ENCODE results near the gene PREP. TPM values are rescaled to one million over a fixed set of nuclear protein-coding genes. Genes with fewer than 3 reads are reported as not detected.

PREP gene
- total and polyA plus RNA-seq, 7 experiments from 2014 or later: 22.2 to 51.1 (median 33.4) TPM

DNA sequence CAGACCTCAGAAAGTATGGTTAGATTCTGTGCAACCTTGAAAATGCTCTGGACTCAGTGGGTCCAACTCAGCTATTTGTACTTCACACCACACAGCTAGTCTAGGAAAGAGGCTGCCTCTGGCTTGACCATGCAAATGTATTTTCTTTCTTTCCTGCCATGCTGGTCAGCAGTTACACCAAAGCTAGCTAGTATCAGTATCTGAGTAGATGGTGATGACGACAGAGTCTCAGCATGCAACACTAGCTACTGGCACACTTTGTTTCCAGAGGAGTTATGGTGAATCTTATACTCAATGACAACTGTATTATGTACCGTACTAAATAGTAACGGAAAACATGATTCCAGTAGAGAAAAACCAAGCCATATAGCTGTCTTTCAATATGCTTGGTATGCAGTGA is 126.5 kb downstream of the PREP start:
- H3K4me3 Mint-ChIP-seq: no peak overlapping the region
- H3K36me3 Mint-ChIP-seq: peaks cover 19 to 58% (median 50%) of the 10 kb centered on the region in 5 donors
- POLR2A ChIA-PET: no interaction called here

DNA sequence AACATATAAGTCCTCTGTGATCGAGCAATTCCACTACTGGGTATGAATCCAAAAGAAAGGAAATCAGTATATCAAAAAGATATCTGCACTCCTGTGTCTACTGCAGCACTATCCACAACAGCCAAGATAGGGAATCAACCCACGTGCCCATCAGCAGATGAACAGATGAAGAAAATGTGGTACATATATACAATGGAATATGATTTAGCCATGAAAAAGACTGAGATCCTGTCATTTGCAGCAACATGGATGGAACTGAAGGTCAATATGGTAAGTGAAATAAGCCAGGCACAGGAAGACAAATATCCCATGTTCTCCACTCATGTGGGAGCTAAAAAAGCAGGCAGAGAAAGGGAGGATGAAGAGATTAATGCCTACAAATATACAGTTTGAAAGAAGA is 127.3 kb downstream of the PREP start:
- H3K4me3 Mint-ChIP-seq: no peak overlapping the region
- no peak overlapping the region for H3K27ac ChIP-seq (ENCODE audit: low read depth, low read length)
- H3K4me1 ChIP-seq (ENCODE audit: control insufficient read depth in 2 of 2, insufficient read depth in 2 of 2, low read length in 2 of 2): no peaks in the 10 kb centered on the region
- CTCF ChIA-PET: no interaction called here
- DNase-seq (no peak), ATAC-seq (no peak)
- H3K9me3 Mint-ChIP-seq: peaks cover 0 to 2% (median 0%) of the 10 kb centered on the region in 11 donors
- no peaks in the 10 kb centered on the region for H3K9me3 ChIP-seq (ENCODE audit: control insufficient read depth in 2 of 3, low read length in 3 of 3)
- POLR2A ChIA-PET: no interaction called here
- intact Hi-C loops (cut with micrococcal nuclease): no loop called here
- no peak overlapping the region for H3K27ac Mint-ChIP-seq
- peaks cover 0 to 8% (median 0%) of the 10 kb centered on the region in 7 donors for H3K4me1 Mint-ChIP-seq
- H3K4me3 ChIP-seq (ENCODE audit: low read length): no peak overlapping the region
- H3K36me3 ChIP-seq (ENCODE audit: control insufficient read depth in 2 of 3, insufficient read depth in 3 of 3, low read length in 3 of 3): peaks cover 0 to 43% (median 0%) of the 10 kb centered on the region in 3 experiments
- no peaks in the 10 kb centered on the region for H3K27me3 ChIP-seq (ENCODE audit: control insufficient read depth in 2 of 2, insufficient read depth in 2 of 2, low read length in 2 of 2)
- peaks cover 15 to 51% (median 42%) of the 10 kb centered on the region in 5 donors for H3K36me3 Mint-ChIP-seq
- no peaks in the 10 kb centered on the region for H3K27me3 Mint-ChIP-seq

More for the DNA sequence above, 126.5 kb downstream of the PREP start:
- Mint-ChIP-seq H3K27me3 (no peaks in the 10 kb centered on the region), H3K9me3 (peaks cover 0 to 2% (median 0%) of the 10 kb centered on the region in 11 donors), H3K27ac (no peak overlapping the region), H3K4me1 (peaks cover 0 to 8% (median 0%) of the 10 kb centered on the region in 7 donors)
- H3K27me3 ChIP-seq (ENCODE audit: control insufficient read depth in 2 of 2, insufficient read depth in 2 of 2, low read length in 2 of 2): no peaks in the 10 kb centered on the region
- no peak for DNase-seq
- CTCF ChIA-PET: no interaction called here
- H3K27ac ChIP-seq (ENCODE audit: low read depth, low read length): no peak overlapping the region
- intact Hi-C loops (cut with micrococcal nuclease): no loop called here
- peaks cover 0 to 51% (median 0%) of the 10 kb centered on the region in 3 experiments for H3K36me3 ChIP-seq (ENCODE audit: control insufficient read depth in 2 of 3, insufficient read depth in 3 of 3, low read length in 3 of 3)
- no peak overlapping the region for H3K4me3 ChIP-seq (ENCODE audit: low read length)
- H3K9me3 ChIP-seq (ENCODE audit: control insufficient read depth in 2 of 3, low read length in 3 of 3): no peaks in the 10 kb centered on the region
- H3K4me1 ChIP-seq (ENCODE audit: control insufficient read depth in 2 of 2, insufficient read depth in 2 of 2, low read length in 2 of 2): no peaks in the 10 kb centered on the region
- ATAC-seq: no peak

DNA sequence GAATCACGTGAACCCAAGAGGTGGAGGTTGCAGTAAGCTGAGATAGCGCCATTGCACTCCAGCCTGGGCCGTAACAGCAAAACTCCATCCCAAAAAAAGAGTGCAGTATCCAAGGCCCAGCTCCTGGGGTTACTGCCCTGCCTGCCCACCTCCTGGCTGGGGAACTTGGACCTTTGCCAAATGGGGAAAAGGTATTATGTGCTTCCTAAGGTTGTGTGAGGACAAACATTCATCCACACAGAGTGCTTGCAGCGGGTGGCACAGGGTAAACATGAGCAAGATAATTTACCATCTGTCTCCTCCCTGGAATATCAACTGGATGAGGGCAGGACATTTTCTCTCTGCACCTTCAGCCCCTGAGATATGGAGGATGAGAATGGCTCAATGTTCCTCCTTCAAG is 128.2 kb downstream of the PREP start:
- peaks cover 15 to 44% (median 40%) of the 10 kb centered on the region in 5 donors for H3K36me3 Mint-ChIP-seq
- ATAC-seq (no peak), DNase-seq (no peak)
- peaks cover 0 to 8% (median 0%) of the 10 kb centered on the region in 7 donors for H3K4me1 Mint-ChIP-seq
- H3K27me3 ChIP-seq (ENCODE audit: control insufficient read depth in 2 of 2, insufficient read depth in 2 of 2, low read length in 2 of 2): no peaks in the 10 kb centered on the region
- H3K4me3 ChIP-seq (ENCODE audit: low read length): no peak overlapping the region
- peaks cover 0 to 2% (median 0%) of the 10 kb centered on the region in 11 donors for H3K9me3 Mint-ChIP-seq
- H3K27me3 Mint-ChIP-seq: no peaks in the 10 kb centered on the region
- peaks cover 0 to 40% (median 0%) of the 10 kb centered on the region in 3 experiments for H3K36me3 ChIP-seq (ENCODE audit: control insufficient read depth in 2 of 3, insufficient read depth in 3 of 3, low read length in 3 of 3)
- no peaks in the 10 kb centered on the region for H3K9me3 ChIP-seq (ENCODE audit: control insufficient read depth in 2 of 3, low read length in 3 of 3)
- no peaks in the 10 kb centered on the region for H3K4me1 ChIP-seq (ENCODE audit: control insufficient read depth in 2 of 2, insufficient read depth in 2 of 2, low read length in 2 of 2)
- H3K4me3 Mint-ChIP-seq: no peak overlapping the region
- H3K27ac Mint-ChIP-seq: no peak overlapping the region
- CTCF ChIA-PET: no interaction called here
- POLR2A ChIA-PET: no interaction called here
- intact Hi-C loops (cut with micrococcal nuclease): no loop called here
- no peak overlapping the region for H3K27ac ChIP-seq (ENCODE audit: low read depth, low read length)

DNA sequence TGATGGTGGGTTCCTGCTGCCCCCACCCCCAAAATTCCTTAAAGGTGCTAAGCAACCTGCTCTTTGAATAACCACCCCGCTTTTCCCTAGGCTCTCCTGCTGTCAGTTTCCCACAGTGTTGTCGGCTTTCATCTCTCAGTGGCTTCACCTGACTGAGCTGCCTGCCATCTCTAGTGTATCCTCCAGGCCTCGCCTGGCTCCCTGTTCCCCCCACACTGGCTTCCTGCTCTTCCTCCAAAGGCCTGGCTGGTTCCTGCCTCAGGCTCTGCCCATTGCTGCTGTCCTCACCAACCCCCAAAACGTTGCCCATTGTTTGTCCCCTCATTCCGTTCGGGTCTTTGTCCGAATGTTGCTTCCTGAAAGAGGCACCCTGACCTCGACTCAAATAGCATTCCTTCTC is 129.3 kb downstream of the PREP start:
- Histone ChIP-seq H3K9me3 (ENCODE audit: control insufficient read depth in 2 of 3, low read length in 3 of 3) (no peaks in the 10 kb centered on the region), H3K27ac (ENCODE audit: low read depth, low read length) (no peak overlapping the region), H3K27me3 (ENCODE audit: control insufficient read depth in 2 of 2, insufficient read depth in 2 of 2, low read length in 2 of 2) (no peaks in the 10 kb centered on the region), H3K4me3 (ENCODE audit: low read length) (no peak overlapping the region), H3K4me1 (ENCODE audit: control insufficient read depth in 2 of 2, insufficient read depth in 2 of 2, low read length in 2 of 2) (no peaks in the 10 kb centered on the region), H3K36me3 (ENCODE audit: control insufficient read depth in 2 of 3, insufficient read depth in 3 of 3, low read length in 3 of 3) (peaks cover 0 to 31% (median 0%) of the 10 kb centered on the region in 3 experiments)
- Mint-ChIP-seq H3K4me3 (no peak overlapping the region), H3K4me1 (peaks cover 0 to 8% (median 0%) of the 10 kb centered on the region in 7 donors), H3K27me3 (no peaks in the 10 kb centered on the region), H3K9me3 (peaks cover 0 to 2% (median 0%) of the 10 kb centered on the region in 11 donors), H3K36me3 (peaks cover 15 to 35% (median 31%) of the 10 kb centered on the region in 5 donors), H3K27ac (peak overlapping the region in 1 of 9 donors; percentile 76)
- ChIA-PET CTCF (no interaction called here), POLR2A (no interaction called here)
- no peak for ATAC-seq
- no peak for DNase-seq
- intact Hi-C loops (cut with micrococcal nuclease): no loop called here

DNA sequence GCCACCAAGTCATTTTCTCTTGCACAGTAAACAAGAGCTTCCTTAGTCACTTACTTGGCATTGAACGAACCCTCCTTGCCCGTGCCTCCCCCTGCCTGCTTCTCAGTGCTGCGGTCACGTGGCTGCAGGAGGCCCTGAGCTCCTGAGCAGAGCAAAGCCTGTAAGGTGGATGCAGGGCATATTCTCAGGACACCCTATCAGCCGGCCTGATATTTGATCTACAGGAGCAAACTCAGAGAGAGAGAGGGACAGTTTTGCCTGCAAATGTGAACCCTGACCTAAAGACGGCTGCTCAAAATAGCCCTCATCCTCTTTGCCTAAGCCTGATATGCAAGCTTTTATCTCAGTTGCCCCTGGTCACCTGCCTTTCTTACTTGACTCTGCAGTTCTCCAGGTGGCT is 130.1 kb downstream of the PREP start:
- no peaks in the 10 kb centered on the region for H3K27me3 Mint-ChIP-seq
- peaks cover 0 to 23% (median 0%) of the 10 kb centered on the region in 3 experiments for H3K36me3 ChIP-seq (ENCODE audit: control insufficient read depth in 2 of 3, insufficient read depth in 3 of 3, low read length in 3 of 3)
- DNase-seq: peak in 1 of 9 donors; percentile 4
- no peaks in the 10 kb centered on the region for H3K4me1 ChIP-seq (ENCODE audit: control insufficient read depth in 2 of 2, insufficient read depth in 2 of 2, low read length in 2 of 2)
- H3K9me3 Mint-ChIP-seq: peaks cover 0 to 2% (median 0%) of the 10 kb centered on the region in 11 donors
- H3K4me3 Mint-ChIP-seq: no peak overlapping the region
- H3K27ac Mint-ChIP-seq: peak overlapping the region in 2 of 9 donors; percentile 49 to 75
- no peak overlapping the region for H3K4me3 ChIP-seq (ENCODE audit: low read length)
- intact Hi-C loops (cut with micrococcal nuclease): no loop called here
- H3K36me3 Mint-ChIP-seq: peaks cover 10 to 28% (median 24%) of the 10 kb centered on the region in 5 donors
- ATAC-seq: no peak
- POLR2A ChIA-PET: no interaction called here
- peaks cover 0 to 8% (median 0%) of the 10 kb centered on the region in 7 donors for H3K4me1 Mint-ChIP-seq
- no peaks in the 10 kb centered on the region for H3K27me3 ChIP-seq (ENCODE audit: control insufficient read depth in 2 of 2, insufficient read depth in 2 of 2, low read length in 2 of 2)
- CTCF ChIA-PET: no interaction called here
- H3K27ac ChIP-seq (ENCODE audit: low read depth, low read length): no peak overlapping the region
- no peaks in the 10 kb centered on the region for H3K9me3 ChIP-seq (ENCODE audit: control insufficient read depth in 2 of 3, low read length in 3 of 3)

DNA sequence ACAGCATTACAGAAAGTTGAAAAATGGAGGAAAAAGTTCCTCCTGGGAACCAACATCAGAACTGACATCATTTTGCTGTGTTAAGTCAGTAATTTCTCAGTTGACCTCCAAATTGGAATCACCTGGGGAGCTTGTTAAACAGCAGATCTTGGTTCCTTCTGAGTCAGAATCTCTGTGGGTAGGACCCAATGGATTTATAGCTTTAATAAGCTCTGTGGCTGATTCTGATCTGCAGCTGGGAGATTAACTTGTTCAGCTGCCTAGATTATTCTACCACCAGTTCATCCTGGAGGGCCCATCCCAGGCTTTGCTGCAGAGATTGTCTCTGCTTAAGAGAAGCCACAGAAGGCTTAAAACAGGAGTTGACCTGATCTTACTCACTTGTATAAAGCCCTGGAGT is 132.4 kb downstream of the PREP start:
- DNase-seq (no peak), ATAC-seq (no peak)
- H3K27me3 ChIP-seq (ENCODE audit: control insufficient read depth in 2 of 2, insufficient read depth in 2 of 2, low read length in 2 of 2): no peaks in the 10 kb centered on the region
- Mint-ChIP-seq H3K4me3 (no peak overlapping the region), H3K9me3 (peaks cover 0 to 7% (median 2%) of the 10 kb centered on the region in 11 donors), H3K27me3 (peaks cover 0 to 5% (median 5%) of the 10 kb centered on the region in 5 donors), H3K27ac (no peak overlapping the region), H3K4me1 (peaks cover 0 to 8% (median 0%) of the 10 kb centered on the region in 7 donors), H3K36me3 (peaks cover 0 to 11% (median 2%) of the 10 kb centered on the region in 5 donors)
- no peaks in the 10 kb centered on the region for H3K4me1 ChIP-seq (ENCODE audit: control insufficient read depth in 2 of 2, insufficient read depth in 2 of 2, low read length in 2 of 2)
- ChIA-PET POLR2A (no interaction called here), CTCF (no interaction called here)
- peaks cover 0 to 2% (median 0%) of the 10 kb centered on the region in 3 experiments for H3K36me3 ChIP-seq (ENCODE audit: control insufficient read depth in 2 of 3, insufficient read depth in 3 of 3, low read length in 3 of 3)
- H3K9me3 ChIP-seq (ENCODE audit: control insufficient read depth in 2 of 3, low read length in 3 of 3): no peaks in the 10 kb centered on the region
- intact Hi-C loops (cut with micrococcal nuclease): no loop called here
- no peak overlapping the region for H3K4me3 ChIP-seq (ENCODE audit: low read length)
- no peak overlapping the region for H3K27ac ChIP-seq (ENCODE audit: low read depth, low read length)

DNA sequence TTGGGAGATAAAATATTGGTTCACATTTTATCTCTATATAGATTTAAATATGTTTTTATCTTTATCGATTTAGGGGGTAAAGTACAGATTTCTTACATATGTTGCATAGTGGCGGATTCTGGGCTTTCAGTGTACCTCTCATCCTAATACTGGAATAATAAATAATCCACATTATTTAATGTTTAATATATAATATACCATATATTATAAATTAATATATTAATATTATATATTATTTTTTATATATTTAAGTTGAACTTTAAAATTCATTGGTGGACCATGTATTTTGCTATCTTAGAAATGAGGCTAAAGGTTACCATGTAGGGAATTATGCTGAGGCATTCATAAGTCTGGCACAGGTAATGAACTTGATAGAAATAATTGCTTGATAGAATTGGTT is 133.5 kb downstream of the PREP start:
- Histone ChIP-seq H3K4me3 (ENCODE audit: low read length) (no peak overlapping the region), H3K36me3 (ENCODE audit: control insufficient read depth in 2 of 3, insufficient read depth in 3 of 3, low read length in 3 of 3) (no peaks in the 10 kb centered on the region), H3K4me1 (ENCODE audit: control insufficient read depth in 2 of 2, insufficient read depth in 2 of 2, low read length in 2 of 2) (no peaks in the 10 kb centered on the region), H3K9me3 (ENCODE audit: control insufficient read depth in 2 of 3, low read length in 3 of 3) (no peaks in the 10 kb centered on the region), H3K27me3 (ENCODE audit: control insufficient read depth in 2 of 2, insufficient read depth in 2 of 2, low read length in 2 of 2) (no peaks in the 10 kb centered on the region), H3K27ac (ENCODE audit: low read depth, low read length) (no peak overlapping the region)
- no peak for ATAC-seq
- CTCF ChIA-PET: no interaction called here
- POLR2A ChIA-PET: no interaction called here
- H3K4me1 Mint-ChIP-seq: peaks cover 0 to 8% (median 0%) of the 10 kb centered on the region in 7 donors
- H3K9me3 Mint-ChIP-seq: peaks cover 0 to 7% (median 2%) of the 10 kb centered on the region in 11 donors
- H3K4me3 Mint-ChIP-seq: no peak overlapping the region
- no peak for DNase-seq
- H3K27me3 Mint-ChIP-seq: peaks cover 0 to 5% (median 5%) of the 10 kb centered on the region in 5 donors
- H3K36me3 Mint-ChIP-seq: peaks cover 0 to 6% (median 0%) of the 10 kb centered on the region in 5 donors
- intact Hi-C loops (cut with micrococcal nuclease): no loop called here
- H3K27ac Mint-ChIP-seq: no peak overlapping the region
